GM12878 (cell line): ENCODE data around the gene GAS6. TPM values are rescaled to one million over a fixed set of nuclear protein-coding genes. Genes with fewer than 3 reads are reported as not detected.

Experiments used
- ATAC-seq: fragments of 200-7000 bp; cut with Tn5 transposase; 3 replicates; pipeline ENCODE4 v1.9.1; 2020; ENCODE audit warnings: mild to moderate bottlenecking, moderate library complexity
- BruUV-seq: library from RNA; stranded (reverse); fragments of 400-500 nt; replicated peaks from 2 replicates; lab custom pipeline; 2021; lab: Mats Ljungman, UMichigan
- CTCF ChIA-PET: fragments of 300-600 bp; sonication (Branson Sonifier 250); formaldehyde crosslinking; extraction: SDS; loops from one replicate; lab custom pipeline; 2021; ENCODE audit warnings: inconsistent platforms; lab: Yijun Ruan, JAX
- POLR2A ChIA-PET: fragments of 350-600 bp; formaldehyde crosslinking; extraction: SDS; loops from one replicate; lab custom pipeline; 2021; ENCODE audit warnings: inconsistent platforms; lab: Charles Lee
- RAD21 ChIA-PET: fragments of 300-600 bp; sonication (Branson Sonifier 250); formaldehyde crosslinking; loops from one replicate; lab custom pipeline; 2023; ENCODE audit warnings: antibody characterized with exemption; ENCODE audit not compliant: unreplicated experiment; lab: Charles Lee
- SMC1A ChIA-PET: fragments of 300-600 bp; sonication (Branson Sonifier 250); formaldehyde crosslinking; loops from one replicate; lab custom pipeline; 2023; ENCODE audit not compliant: unreplicated experiment, uncharacterized antibody; lab: Charles Lee
- DNase-seq: peaks from one replicate; pipeline ENCODE4 v3.0.0-alpha.2; 2011; ENCODE audit warnings: low read depth, low spot score
- FAIRE-seq: peaks from 3 replicates; lab custom pipeline; 2011; peaks lifted over from hg19 to GRCh38; lab: Jason Lieb, UNC
- H2AFZ ChIP-seq: 2 replicates; pipeline ENCODE4 v1.6.0; 2011; ENCODE audit warnings: low read depth, low read length, control low read depth; ENCODE audit not compliant: control insufficient read depth
- H3K27ac ChIP-seq: 2 replicates; pipeline ENCODE4 v1.5.1; 2011; ENCODE audit warnings: control low read depth; ENCODE audit not compliant: control insufficient read depth, insufficient read depth
- H3K27me3 ChIP-seq, 2 experiments: replicated peaks in 1 of 2; 2 replicates each; pipeline versions ENCODE4 v1.6.0 to v1.6.1; 2011; ENCODE audit warnings: low read length in 1 of 2; ENCODE audit not compliant: control insufficient read depth in 2 of 2, insufficient read depth in 2 of 2
- H3K36me3 ChIP-seq, 2 experiments: 2 replicates each; pipeline ENCODE4 v1.5.1; 2011; ENCODE audit warnings: low read length in 1 of 2; ENCODE audit not compliant: control insufficient read depth in 2 of 2, insufficient read depth in 2 of 2
- H3K4me1 ChIP-seq: 2 replicates; pipeline ENCODE4 v1.6.1; 2011; ENCODE audit warnings: mild to moderate bottlenecking, low read length, moderate library complexity, mixed read lengths; ENCODE audit not compliant: control insufficient read depth, insufficient read depth
- H3K4me2 ChIP-seq: 2 replicates; pipeline ENCODE4 v1.6.0; 2011; ENCODE audit warnings: control low read depth; ENCODE audit not compliant: control insufficient read depth, insufficient read depth
- H3K4me3 ChIP-seq: fragments of 200-600 bp; sonication (generic); 2 replicates; pipeline ENCODE4 v1.5.1; 2016
- H3K79me2 ChIP-seq: 2 replicates; pipeline ENCODE4 v1.6.0; 2011; ENCODE audit warnings: low read length; ENCODE audit not compliant: control insufficient read depth, insufficient read depth
- H3K9ac ChIP-seq: 2 replicates; pipeline ENCODE4 v1.8.0; 2011; ENCODE audit warnings: low read length, control low read depth, mixed read lengths; ENCODE audit not compliant: control insufficient read depth, insufficient read depth
- H3K9me3 ChIP-seq: replicated peaks from 3 replicates; pipeline ENCODE4 v1.5.1; 2011; ENCODE audit warnings: mild to moderate bottlenecking, low read length; ENCODE audit not compliant: control insufficient read depth, insufficient read depth
- H4K20me1 ChIP-seq: 2 replicates; pipeline ENCODE4 v1.6.0; 2011; ENCODE audit not compliant: control insufficient read depth, insufficient read depth
- CHD4 ChIP-seq: fragments of 200-600 bp; sonication (generic); IDR thresholded peaks from 2 replicates; pipeline ENCODE4 v1.6.1; 2016; ENCODE audit warnings: mild to moderate bottlenecking
- CTCF ChIP-seq, 3 experiments: IDR thresholded peaks in 2 of 3; conservative IDR thresholded peaks in 1 of 3; 2 replicates each; pipeline ENCODE4 v1.5.1; 2011; ENCODE audit warnings: low read depth in 3 of 3, low read length in 3 of 3, mild to moderate bottlenecking in 3 of 3, control low read depth in 2 of 3, moderate library complexity in 2 of 3, inconsistent platforms in 1 of 3, mixed read lengths in 1 of 3; ENCODE audit not compliant: control insufficient read depth in 2 of 3, insufficient read depth in 1 of 3; ENCODE audit errors: extremely low read depth in 1 of 3
- EED ChIP-seq: sonication (generic); IDR thresholded peaks from 2 replicates; pipeline ENCODE4 v1.6.1; 2016; ENCODE audit warnings: antibody characterized with exemption, low read depth
- IRF5 ChIP-seq: fragments of 450-650 bp; IDR thresholded peaks from 2 replicates; pipeline ENCODE4 v1.6.1; 2017; ENCODE audit warnings: borderline replicate concordance
- KAT2A ChIP-seq: conservative IDR thresholded peaks from 2 replicates; pipeline ENCODE4 v1.6.1; 2011; ENCODE audit warnings: low read depth, low read length; ENCODE audit not compliant: control insufficient read depth
- NFYA ChIP-seq: IDR thresholded peaks from 2 replicates; pipeline ENCODE4 v1.6.1; 2011; ENCODE audit warnings: low read depth, mild to moderate bottlenecking, low read length, improper control_type of control experiment, borderline replicate concordance
- NKRF ChIP-seq: fragments of 450-650 bp; conservative IDR thresholded peaks from 2 replicates; pipeline ENCODE4 v1.6.1; 2017; ENCODE audit warnings: mild to moderate bottlenecking, moderate library complexity
- POU2F2 ChIP-seq: IDR thresholded peaks from 3 replicates; pipeline ENCODE4 v1.6.1; 2011; ENCODE audit warnings: low read depth, mild to moderate bottlenecking, low read length, borderline replicate concordance
- STAT1 ChIP-seq: fragments of 450-650 bp; conservative IDR thresholded peaks from 2 replicates; pipeline ENCODE4 v1.6.1; 2014; ENCODE audit warnings: antibody characterized with exemption, mild to moderate bottlenecking
- SUPT20H ChIP-seq: IDR thresholded peaks from 2 replicates; pipeline ENCODE4 v1.6.1; 2011; ENCODE audit warnings: low read depth, mild to moderate bottlenecking, low read length, moderate library complexity, borderline replicate concordance; ENCODE audit not compliant: control insufficient read depth
- ZNF687 ChIP-seq: fragments of 450-650 bp; IDR thresholded peaks from 2 replicates; pipeline ENCODE4 v1.6.1; 2017; ENCODE audit warnings: mild to moderate bottlenecking, moderate library complexity
- WGBS: methylation state at CpG from one replicate; pipeline ENCODE4 v1.1.6; 2016; ENCODE audit warnings: low lambda C conversion rate; ENCODE audit not compliant: insufficient replicate concordance, insufficient coverage; ENCODE audit errors: missing lambda C conversion rate; 5-methylcytosine and 5-hydroxymethylcytosine counted together
- in situ Hi-C: fragments of 300-500 bp; cut with MboI; formaldehyde crosslinking; loops from 9 replicates; pipeline ENCODE4 v1.14.3; 2018; ENCODE audit warnings: mixed read lengths
- intact Hi-C: fragments of 100-400 bp; cut with micrococcal nuclease; formaldehyde crosslinking; loops from one replicate; pipeline ENCODE4 v1.14.2; 2022; ENCODE audit not compliant: unreplicated experiment
- polyA plus RNA-seq, 11 experiments: library from polyadenylated mRNA; depleted of rRNA in 4 of 11; unstranded in 6 of 11; stranded (reverse) in 5 of 11; fragments of >200 nt; fragmentation: Nextera tagmentation in 4 of 11; fragmentation: Illumina TruSeq in 1 of 11; extraction: Ambion mirVana in 4 of 11; extraction: Trizol in 1 of 11; gene quantifications; 1 replicate in 1 of 11; 2 replicates in 10 of 11; pipeline versions ENCODE4 v1.2.1 to v1.2.3, GENCODE V29; 2011 to 2016; ENCODE audit warnings: inconsistent platforms in 2 of 11, missing spikeins in 2 of 11, low read depth in 1 of 11
- total RNA-seq, 4 experiments: library from RNA; depleted of rRNA in 3 of 4; stranded (reverse); fragments of >200 nt in 3 of 4; fragmentation: Illumina TruSeq in 1 of 4; extraction: Trizol in 1 of 4; gene quantifications; 2 replicates each; pipeline versions ENCODE4 v1.2.1 to v1.2.3, GENCODE V29; 2013 to 2021

GAS6 gene
- total and polyA plus RNA-seq, 10 of the 15 experiments (the other 5 are each of a cell fraction or from before 2014, with no cell fraction given) = 0.03 to 0.59 (median 0.10) TPM; not detected in 2

GRCh38 chr13:113879017-113879416 is 15.1 kb upstream of the GAS6 start (continued):
- TF ChIP-seq CTCF (IDR thresholded peaks at IDR 0.05 in 2 of 3, conservative IDR thresholded peaks at IDR 0.05 in 1 of 3; ENCODE audit: control insufficient read depth in 2 of 3, extremely low read depth in 1 of 3, insufficient read depth in 1 of 3, low read depth in 3 of 3, low read length in 3 of 3) = no peak
- TF ChIP-seq KAT2A = no peak
- no peak for TF ChIP-seq NFYA
- no peak for TF ChIP-seq POU2F2

GRCh38 chr13:113877149-113877990 is 13.5 kb upstream of the GAS6 start:
- Histone ChIP-seq H2AFZ (no peak overlapping the region), H3K9me3 (no peaks in the 10 kb centered on the region; the same call in 2 of the 3 replicates), H3K4me2 (no peak overlapping the region), H4K20me1 (no peaks in the 10 kb centered on the region), H3K9ac (no peak overlapping the region), H3K79me2 (no peaks in the 10 kb centered on the region), H3K4me3 (no peak overlapping the region), H3K36me3 (no peaks in the 10 kb centered on the region), H3K27me3 (peaks cover 0 to 3% of the 10 kb centered on the region in 2 experiments; a peak in 2 of 4 replicates), H3K27ac (no peak overlapping the region), H3K4me1 (no peaks in the 10 kb centered on the region)
- ChIA-PET POLR2A (no interaction called here), CTCF (no interaction called here), SMC1A (no interaction called here), RAD21 (no interaction called here)
- in situ Hi-C loops = no loop called here
- FAIRE-seq (no peak), ATAC-seq (no peak), DNase-seq (no peak)
- WGBS = 45% methylated on average over 21 of the region's 21 CpGs
- no TSS peak for BruUV-seq
- intact Hi-C loops = no loop called here
- no peak for TF ChIP-seq KAT2A
- no peak for TF ChIP-seq IRF5
- no peak for TF ChIP-seq SUPT20H
- no peak for TF ChIP-seq STAT1
- no peak for TF ChIP-seq ZNF687
- TF ChIP-seq CHD4 = no peak
- no peak for TF ChIP-seq EED
- no peak for TF ChIP-seq NKRF
